Inferior parietal cortex (tissue), 1 donor: Measurements from ENCODE around the gene FBXO34.
"Not testable (repeated sequence)": the region's sequence is repeated elsewhere in the genome, so short reads cannot be mapped to it uniquely, and the experiment has no call there.

Experiments
- DNase-seq: peaks from one replicate; pipeline ENCODE4 v3.0.0-alpha.2; 2016; ENCODE audit errors: extremely low spot score

FBXO34 gene

DNA sequence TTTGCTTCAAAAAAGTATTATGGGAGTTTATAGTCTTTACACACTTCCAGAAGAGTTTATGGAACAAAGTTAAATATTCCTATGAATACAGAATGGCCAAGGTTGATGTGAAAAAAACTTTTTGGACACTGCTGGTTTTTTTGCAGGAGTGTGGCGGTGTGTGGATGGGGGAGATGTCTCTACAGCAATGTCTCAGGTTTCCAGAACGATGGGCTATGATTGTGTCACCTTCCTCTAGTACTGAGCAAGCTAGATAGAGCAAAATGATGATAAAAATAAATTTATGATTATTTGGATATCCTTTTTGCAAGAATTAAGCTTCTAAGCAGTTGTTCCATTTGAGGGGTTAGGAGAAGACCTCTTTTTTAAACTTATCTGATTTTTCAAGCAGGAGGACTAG, 37.9 kb downstream of the FBXO34 start:
- DNase-seq = no peak

DNA sequence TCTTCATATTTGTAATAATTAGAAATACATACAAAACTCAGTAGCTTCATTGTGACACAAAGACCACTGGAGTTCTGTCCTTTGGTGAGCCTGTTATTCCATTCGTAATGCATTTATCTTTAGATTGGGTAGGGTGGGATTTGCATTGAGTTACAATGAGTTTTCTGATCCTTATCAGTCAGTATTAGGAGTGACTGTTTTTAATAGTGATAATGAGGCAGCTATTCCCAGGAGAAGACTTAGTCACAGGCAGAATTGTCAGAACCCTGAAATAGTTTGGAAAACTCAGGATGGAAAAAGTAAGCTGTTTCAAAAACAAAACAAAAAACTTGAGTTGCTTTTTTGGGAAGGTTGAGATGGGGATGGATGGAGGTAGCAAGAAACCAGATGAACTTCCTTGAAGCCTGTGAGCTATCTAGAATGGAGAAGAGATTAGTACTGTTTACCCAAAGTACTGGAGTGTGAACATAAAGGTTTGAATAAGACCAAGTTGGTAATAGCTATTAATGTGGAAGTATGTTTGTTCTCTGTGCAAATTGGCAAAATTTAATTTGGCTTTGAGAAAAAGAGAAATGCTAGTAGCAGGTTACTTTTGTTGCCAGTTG, 38.6 kb downstream of the FBXO34 start:
- no peak for DNase-seq

DNA sequence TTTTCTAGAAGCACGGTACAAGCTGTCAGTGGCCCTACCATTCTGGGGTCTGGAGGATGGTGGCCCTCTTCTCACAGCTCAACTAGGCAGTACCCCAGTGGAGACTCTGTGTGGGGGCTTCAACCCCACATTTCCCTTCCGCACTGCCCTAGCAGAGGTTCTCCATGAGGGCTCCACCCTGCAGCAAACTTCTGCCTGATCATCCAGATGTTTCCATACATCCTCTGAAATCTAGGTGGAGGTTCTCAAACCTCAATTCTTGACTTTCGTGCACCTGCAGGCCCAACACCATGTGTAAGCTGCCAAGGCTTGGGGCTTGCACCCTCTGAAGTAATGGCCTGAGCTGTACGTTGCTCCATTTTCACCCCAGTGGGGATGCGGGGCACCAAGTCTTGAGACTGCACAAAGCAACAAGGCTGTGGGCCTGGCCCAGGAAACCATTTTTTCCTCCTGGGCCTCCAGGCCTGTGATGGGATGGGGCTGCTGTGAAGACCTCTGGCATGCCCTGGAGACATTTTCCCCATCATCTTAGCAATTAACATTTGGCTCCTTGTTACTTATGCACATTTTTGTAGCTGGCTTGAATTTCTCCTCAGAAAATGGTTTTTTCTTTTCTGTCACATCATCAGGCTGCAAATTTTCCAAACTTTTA, 41.3 kb downstream of the FBXO34 start:
- DNase-seq = not testable (repeated sequence)

DNA sequence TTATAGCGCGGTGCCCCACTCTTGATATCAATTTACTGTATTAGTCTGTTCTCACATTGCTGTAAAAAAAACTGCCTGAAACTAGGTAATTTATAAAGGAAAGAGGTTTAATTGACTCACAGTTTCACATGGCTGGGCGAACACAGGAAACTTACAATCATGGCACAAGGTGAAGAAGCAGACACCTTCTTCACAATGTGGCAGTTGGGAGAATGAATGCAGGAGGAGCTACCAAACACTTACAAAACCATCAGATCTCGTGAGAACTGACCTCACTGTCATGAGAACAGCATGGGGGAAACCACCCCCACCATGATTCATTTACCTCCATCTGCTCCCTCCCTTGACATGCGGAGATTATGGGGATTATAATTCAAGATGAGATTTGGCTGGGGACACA, 42.3 kb downstream of the FBXO34 start:
- no peak for DNase-seq

DNA sequence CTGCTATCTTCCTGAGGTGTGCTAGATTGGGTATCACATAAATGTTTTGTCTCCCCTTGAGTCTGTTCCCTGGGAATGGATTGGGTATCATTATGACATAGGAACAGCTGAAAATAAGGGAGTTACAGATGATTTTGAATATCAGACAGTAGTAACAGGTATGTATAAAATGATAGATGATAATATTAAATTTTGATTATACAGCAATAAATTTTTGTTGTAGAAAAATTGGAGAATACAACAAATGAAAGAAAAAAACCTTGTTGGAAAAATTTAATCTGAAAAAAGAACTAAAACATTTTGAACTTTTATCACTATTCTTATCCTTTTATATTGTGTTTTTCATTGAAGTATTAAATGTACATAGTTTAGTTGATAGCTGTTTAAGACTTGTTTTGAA, 43.2 kb downstream of the FBXO34 start:
- DNase-seq = no peak

DNA sequence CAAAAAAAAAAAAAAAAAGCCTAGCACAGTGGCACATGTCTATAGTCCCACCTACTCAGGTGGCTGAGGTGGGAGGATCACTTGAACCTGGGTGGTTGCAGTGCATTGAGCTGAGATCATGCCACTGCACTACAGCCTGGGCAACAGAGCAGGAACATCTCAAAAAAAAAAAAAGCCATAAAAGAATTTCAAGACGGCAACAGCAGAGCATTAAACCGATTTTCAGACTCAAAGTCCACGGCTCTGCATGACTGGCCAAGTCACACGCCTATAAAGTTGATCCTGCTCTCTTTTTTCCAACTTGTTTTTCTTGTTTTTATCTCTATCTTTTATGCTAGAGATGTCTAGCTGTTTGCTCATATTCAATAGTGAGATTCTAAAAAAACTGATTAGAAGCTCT, 45.3 kb downstream of the FBXO34 start:
- DNase-seq = no peak

DNA sequence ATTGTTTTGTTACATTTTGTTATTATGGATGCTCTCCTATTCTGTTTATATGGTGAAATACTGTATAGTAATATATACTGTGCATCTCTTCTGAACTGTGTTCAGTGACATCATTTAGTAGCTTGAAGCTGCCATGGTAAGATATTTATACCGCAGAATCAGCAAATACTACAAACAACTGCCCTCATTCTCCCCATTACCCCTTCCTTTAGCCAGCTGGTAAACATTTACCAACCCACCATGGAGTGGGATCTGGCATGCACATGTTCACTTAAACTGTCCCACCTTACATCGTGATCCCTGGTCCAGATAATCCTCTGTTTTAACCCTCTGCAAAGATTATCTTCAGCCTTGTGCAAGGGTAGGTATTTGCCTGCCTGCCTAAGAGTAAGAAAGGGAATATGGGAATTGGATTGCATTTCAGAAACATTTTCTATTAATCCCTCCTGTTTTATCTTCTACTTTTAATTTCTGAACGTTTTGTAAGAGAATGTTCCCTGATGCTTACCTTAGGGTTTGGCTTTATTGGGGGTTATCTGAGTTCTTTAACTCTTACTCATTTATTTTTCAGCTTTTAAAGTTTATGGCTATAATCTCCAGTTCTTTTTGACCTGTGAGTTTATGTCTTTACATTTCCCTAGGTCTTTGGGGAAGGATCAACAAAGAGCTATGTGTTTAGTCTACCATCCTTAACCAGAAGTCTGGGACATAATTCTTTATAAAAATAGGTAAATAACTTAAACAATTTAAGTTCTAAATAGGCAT, 46.5 kb downstream of the FBXO34 start:
- DNase-seq = no peak

DNA sequence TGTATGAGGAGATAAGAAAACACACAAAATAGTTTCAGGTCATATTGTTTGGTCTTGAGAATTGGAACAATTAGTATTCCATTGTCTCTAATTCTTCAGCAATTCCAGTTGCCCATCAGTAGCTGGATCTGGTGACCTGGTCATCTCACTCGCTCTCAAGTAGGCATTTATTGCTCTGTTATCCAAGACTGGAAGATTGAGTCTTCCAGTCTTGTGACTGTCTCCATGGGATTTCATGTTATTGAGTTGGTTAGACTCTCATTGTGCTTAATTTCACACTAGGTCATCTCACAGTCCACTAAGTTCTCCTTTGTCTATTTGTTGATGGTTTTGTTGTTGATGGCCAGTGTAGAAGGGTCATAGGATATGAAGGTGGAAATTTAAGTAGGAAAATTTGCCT, 47.5 kb downstream of the FBXO34 start:
- no peak for DNase-seq

DNA sequence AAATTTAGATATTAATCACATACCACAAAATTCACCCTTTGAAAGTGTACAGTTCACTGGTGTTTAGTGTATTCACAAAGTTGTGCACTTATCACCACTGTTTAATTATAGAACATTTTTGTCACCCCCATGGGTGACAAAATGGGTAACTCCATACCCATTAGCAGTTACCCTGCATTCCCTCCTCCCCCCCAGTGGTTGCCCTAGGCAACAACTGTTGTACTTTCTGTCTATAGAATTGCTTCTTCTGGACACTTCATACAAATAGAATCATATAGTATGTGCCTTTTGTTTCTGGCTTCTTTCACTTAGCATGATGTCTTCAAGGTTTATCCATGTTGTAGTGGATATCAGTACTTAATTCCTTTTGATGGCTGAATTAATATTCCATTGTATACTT, 52.7 kb downstream of the FBXO34 start:
- no peak for DNase-seq

DNA sequence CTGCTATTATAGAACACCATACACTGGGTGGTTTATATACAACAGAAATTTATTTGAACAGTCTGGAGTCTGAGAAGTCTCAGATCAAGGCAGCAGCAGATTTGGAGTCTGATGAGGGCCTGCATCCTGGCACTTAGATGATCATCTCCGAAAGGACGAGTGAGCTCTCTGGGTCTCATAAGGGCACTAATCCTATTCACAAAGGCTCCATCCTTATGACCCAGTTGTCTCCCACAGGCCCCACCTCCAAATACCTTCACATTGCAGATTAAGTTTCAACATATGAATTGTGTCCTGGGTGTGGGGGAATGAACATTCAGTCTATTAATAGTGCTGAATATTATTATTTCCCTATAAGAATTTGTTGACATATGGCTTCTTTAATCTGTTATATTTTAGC, 53.6 kb downstream of the FBXO34 start:
- DNase-seq = no peak

DNA sequence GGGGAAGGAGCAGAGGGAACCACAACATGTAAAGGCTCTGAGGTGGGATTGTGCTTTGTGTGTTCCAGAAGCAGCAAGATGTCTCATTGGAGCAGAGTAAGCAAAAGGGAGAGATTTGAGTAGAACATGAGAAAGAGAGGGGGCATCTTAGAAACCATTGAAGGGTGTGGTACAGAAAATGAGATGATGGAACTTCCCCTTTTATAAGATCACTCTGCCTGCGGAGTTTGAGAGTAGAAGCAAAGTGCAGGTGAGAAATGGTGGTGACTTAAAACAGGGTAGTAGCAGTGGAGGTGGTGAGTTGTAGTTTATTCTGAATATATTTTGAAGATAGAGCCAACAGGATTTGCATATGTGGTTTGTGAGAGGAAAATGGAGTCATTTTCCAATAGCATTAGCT, 56.0 kb downstream of the FBXO34 start:
- no peak for DNase-seq

DNA sequence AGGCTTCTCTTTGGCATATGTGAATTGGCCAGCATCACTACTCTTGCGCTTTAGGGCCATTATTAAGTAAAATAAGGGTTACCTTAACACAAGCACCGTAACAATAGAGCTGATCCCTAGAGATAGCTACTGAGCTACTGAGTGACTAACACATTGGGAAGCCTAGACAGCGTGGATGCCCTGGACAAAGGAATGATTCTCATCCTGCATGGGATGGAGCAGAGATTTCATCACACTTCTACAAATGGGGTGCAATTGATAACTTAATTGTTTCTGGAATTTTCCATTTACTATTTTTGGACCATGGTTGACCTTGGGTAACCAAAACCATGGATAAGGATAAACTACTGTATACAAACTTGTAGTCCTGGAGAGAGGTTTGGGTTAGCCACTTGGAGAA, 57.1 kb downstream of the FBXO34 start:
- DNase-seq = no peak

DNA sequence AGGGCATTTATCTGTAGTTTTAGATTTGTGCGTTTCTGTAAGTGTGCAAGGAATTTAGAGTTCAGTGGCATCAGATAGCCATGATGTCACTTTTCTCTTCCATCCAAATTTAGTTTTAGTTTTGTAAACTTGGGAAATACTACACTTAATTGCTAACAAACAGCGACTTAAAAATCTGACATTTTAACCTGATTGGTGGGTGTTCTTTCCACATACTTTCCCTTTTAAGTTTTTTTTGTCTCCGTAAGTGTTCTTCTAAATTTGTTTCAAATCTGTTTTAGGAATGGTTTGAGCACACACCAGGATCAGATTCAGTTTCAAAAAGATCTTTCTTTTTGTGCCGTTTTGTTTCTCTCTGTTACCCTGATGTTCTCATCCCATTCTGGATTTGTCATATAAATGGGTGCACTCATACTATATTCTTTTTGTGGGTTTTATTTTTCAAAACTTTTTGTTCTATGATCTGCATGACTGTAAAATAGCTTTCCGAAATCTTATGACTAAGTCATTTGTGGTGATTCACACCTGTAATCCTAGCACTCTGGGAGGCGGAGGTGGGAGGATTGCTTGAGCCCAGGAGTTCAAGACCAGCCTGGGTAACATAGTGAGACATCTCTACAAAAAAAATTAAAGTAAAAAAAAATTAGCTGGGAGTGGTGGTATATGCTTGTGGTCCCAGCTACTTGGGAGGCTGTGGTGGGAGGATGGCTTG, 58.9 kb downstream of the FBXO34 start:
- DNase-seq = no peak

DNA sequence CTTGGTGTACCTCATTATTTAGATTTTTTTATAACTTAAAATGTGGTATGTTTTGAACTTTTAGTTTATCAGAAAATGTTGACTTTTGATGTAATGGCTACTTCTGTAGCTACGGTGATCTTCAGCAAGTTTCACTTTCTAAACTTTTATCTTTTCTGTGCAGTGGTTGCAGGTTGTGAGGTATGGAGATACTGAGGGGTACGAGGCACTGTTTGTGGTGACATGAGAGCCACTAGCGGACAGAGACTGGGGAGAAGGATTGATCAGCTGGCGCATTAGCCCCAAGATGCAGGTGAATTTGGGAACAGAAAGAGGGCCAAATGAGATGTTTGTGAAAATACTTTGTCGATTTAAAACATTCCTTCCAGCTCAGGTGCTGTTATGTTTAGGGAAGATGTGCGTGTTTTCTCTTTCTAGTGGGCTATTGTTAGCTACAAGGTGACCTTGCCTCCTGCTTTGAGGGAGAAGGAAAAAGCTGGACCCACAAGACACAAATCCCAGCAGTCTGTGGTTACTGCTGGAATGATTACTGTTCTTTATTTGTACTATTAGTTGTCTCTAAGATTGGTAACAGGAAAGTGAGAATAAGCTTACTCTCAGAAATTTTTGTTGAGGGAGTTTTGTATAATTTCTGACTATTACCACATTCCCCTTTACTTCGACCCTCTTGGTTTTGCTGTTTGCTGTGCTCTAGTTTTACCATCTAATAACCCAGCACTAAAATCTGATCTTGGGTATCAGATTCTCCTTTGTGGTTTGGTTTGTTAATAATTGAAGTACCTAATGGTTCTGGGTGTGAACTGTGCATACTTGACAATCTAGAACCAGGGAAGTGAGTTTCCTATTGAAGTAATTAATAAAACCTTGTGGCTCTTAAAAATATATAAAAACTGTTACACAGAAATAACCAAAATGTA, 61.7 kb downstream of the FBXO34 start:
- DNase-seq = no peak

DNA sequence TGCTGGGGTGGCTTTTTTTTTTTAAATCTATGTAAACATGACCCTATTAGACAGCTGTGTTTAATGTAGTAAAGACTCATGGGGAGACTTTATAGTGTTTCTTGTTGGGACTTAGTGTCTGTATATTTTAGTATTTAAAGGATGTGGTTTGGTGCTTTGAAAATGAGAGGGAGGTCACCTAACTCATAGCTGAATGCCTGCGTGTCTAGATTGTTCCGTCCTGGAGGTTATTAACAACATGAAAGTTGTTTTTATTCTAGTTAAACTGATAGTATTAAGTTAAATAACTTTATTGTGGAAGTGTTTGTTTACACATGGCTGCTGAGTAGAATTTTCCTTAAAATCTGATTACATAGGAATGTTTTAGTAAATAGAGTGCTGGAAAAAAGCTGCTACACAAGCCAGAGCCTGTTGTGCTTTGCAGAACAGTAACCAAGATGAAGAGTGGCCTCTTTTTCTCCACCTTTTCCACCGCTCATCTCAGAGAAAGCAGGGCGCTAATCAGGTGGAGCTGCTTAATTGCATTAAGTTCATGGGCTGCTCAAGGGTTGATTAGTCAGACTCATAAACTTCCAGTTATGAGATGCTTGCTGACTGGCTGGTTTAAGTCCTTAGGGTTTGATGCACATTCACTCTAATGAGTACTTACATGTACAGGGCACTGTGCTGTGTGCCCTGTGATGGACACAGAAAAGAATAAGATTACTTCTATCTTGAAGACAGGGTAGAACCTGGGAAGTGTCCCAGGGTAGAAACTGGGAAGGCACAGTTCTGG, 62.7 kb downstream of the FBXO34 start:
- DNase-seq = no peak

DNA sequence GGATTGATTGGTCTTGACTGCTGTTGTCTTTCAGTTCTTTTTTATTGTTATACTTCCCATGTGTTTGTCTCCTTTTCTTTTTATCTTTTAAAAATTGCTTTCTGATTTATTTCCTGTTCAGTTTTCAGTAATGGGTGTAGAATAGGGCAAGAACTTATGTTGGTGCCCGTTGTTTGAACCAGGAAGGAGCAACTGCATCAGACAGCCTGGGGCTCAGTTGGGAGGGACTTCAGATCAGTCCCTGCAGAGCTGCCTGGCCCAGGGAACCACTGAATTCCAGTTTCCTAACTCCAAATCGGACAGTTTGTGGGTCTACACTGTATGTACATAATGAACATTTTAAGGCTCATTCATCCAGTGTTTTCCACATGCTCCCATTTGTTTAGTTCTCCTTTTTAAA, 64.9 kb downstream of the FBXO34 start:
- no peak for DNase-seq

DNA sequence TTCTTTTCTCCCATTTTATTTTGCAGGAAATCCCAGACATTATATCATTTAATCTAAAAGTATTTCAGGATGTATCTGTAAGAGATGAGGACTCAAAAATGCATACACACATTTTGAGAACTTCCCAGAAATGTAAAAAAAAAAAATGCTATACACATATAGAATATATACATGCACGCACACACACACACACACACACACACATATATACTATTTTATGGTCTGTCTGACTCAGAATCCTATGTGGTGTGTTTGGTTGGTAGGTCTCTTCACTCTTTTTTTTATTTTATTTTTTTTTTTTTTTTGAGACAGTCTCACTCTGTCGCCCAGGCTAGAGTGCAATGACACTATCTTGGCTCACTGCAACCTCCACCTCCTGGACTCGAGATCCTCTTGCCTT, 65.5 kb downstream of the FBXO34 start:
- DNase-seq = no peak

DNA sequence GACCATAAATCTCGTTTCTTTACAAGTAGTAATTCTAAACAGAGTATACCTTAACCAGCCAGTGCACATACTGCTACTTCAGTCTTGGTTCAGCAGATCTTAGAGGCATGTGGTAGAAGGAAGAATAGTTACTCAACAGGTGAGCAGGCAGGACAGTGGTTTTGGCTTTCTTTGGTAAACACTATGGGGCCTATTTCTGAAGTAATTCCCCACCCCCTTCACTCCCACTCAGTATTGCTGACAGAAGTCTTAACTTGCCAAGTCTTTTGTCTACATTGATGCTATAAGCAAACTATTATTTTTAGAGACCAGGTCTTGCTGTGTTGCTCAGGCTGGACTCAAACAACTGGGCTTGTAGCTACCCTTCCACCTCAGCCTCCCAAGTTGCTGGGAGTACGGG, 68.5 kb downstream of the FBXO34 start:
- DNase-seq = no peak

DNA sequence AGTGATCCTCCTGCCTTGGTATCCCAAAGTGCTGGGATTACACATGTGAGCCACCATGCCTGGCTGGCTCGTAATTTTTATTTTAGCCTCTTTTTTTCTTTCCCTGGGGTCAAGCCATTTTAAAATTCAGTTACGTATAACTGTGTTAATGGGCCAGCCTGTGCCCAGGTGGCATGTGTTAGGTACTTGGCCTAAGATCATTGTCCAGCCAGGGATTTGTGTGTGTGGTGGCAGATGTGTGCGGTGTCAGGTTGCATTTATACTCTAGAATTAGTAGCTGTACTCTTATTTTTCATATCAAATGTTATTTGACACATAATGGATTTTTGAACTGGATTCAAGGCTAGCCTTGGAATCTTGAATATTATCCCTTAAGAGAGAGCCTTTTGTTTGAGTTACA, 69.3 kb downstream of the FBXO34 start:
- no peak for DNase-seq

DNA sequence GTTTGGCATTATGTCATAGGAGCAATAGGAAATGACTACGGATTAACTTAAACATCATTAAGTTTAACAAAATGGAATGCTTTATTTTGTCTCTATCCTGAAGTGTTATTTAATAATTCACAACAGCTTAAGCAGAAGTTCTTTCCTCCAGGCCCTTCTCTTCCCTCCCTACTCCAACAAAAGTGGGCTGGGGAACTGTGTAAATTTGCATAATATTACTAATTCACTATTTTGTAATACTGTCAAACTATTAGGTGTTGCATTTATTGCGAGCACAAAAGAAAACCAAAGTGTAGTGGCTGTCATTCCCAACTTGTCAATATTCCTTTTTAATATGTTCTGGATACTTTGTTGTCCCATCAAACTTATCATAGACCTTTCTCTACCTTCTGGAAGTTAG, 70.6 kb downstream of the FBXO34 start:
- no peak for DNase-seq
